GM23338 (cell line): ENCODE measurements around the gene SBK1. TPM values are rescaled to one million over a fixed set of nuclear protein-coding genes. Genes with fewer than 3 reads are reported as not detected.

Experiments used
- ATAC-seq: fragments of 200-7000 bp; cut with Tn5 transposase; 3 replicates; pipeline ENCODE4 v1.9.1; 2020
- DNase-seq: peaks from one replicate; pipeline ENCODE4 v3.0.0-alpha.2; 2015; ENCODE audit warnings: low spot score
- H2AFZ ChIP-seq: fragments of 200-600 bp; sonication (generic); 2 replicates; pipeline ENCODE4 v1.8.0; 2016; ENCODE audit warnings: antibody characterized with exemption, mild to moderate bottlenecking, moderate library complexity
- H3F3A ChIP-seq: fragments of 200-600 bp; sonication (generic); replicated peaks from 2 replicates; pipeline ENCODE4 v1.8.0; 2017; ENCODE audit warnings: antibody characterized with exemption, mixed run types, low read depth
- H3K27ac ChIP-seq: fragments of 200-600 bp; sonication (generic); 2 replicates; pipeline ENCODE4 v1.6.1; 2016; ENCODE audit warnings: low read depth
- H3K27me3 ChIP-seq: fragments of 200-600 bp; sonication (generic); 2 replicates; pipeline ENCODE4 v1.8.0; 2016; ENCODE audit warnings: mild to moderate bottlenecking, mixed run types, moderate library complexity; ENCODE audit not compliant: insufficient read depth
- H3K36me3 ChIP-seq: fragments of 200-600 bp; sonication (generic); 2 replicates; pipeline ENCODE4 v1.8.0; 2016; ENCODE audit warnings: mild to moderate bottlenecking; ENCODE audit not compliant: insufficient read depth
- H3K4me1 ChIP-seq: fragments of 200-600 bp; sonication (generic); 2 replicates; pipeline ENCODE4 v1.8.0; 2016; ENCODE audit warnings: mild to moderate bottlenecking, moderate library complexity; ENCODE audit not compliant: insufficient read depth
- H3K4me2 ChIP-seq: fragments of 200-600 bp; sonication (generic); 2 replicates; pipeline ENCODE4 v1.7.1; 2017; ENCODE audit warnings: mixed run types
- H3K4me3 ChIP-seq: fragments of 200-600 bp; sonication (generic); 2 replicates; pipeline ENCODE4 v1.6.1; 2016; ENCODE audit warnings: mixed run types
- H3K79me2 ChIP-seq: fragments of 200-600 bp; sonication (generic); replicated peaks from 2 replicates; pipeline ENCODE4 v1.8.0; 2017; ENCODE audit warnings: mild to moderate bottlenecking; ENCODE audit not compliant: insufficient read depth
- H3K9me2 ChIP-seq: fragments of 200-600 bp; sonication (generic); 2 replicates; pipeline ENCODE4 v1.8.0; 2017; ENCODE audit not compliant: insufficient read depth
- H4K20me1 ChIP-seq: fragments of 200-600 bp; sonication (generic); replicated peaks from 2 replicates; pipeline ENCODE4 v1.8.0; 2017; ENCODE audit warnings: mild to moderate bottlenecking; ENCODE audit not compliant: insufficient read depth
- H3K27ac Mint-ChIP-seq: 2 replicates; pipeline ENCODE4 v1.8.0; 2020; ENCODE audit warnings: inconsistent platforms, mild to moderate bottlenecking, moderate library complexity, mixed read lengths
- H3K27me3 Mint-ChIP-seq: 3 replicates; pipeline ENCODE4 v1.8.0; 2022; ENCODE audit warnings: low read depth, mild to moderate bottlenecking, moderate library complexity, mixed read lengths, inconsistent platforms; ENCODE audit not compliant: insufficient read depth, poor library complexity
- H3K36me3 Mint-ChIP-seq: 3 replicates; pipeline ENCODE4 v1.8.0; 2021; ENCODE audit warnings: low read depth, mild to moderate bottlenecking, inconsistent platforms, moderate library complexity, mixed read lengths
- H3K4me1 Mint-ChIP-seq: 3 replicates; pipeline ENCODE4 v1.8.0; 2020; ENCODE audit warnings: mild to moderate bottlenecking, inconsistent platforms, mixed read lengths
- H3K4me3 Mint-ChIP-seq: 3 replicates; pipeline ENCODE4 v1.8.0; 2021; ENCODE audit warnings: moderate library complexity, mild to moderate bottlenecking, inconsistent platforms, mixed read lengths
- H3K9me3 Mint-ChIP-seq: 3 replicates; pipeline ENCODE4 v1.8.0; 2020; ENCODE audit warnings: moderate library complexity, mild to moderate bottlenecking, inconsistent platforms, mixed read lengths
- CREB1 ChIP-seq: fragments of 250-450 bp; sonication (Bioruptor Pico); IDR thresholded peaks from 2 replicates; pipeline ENCODE4 v1.5.0; 2020; ENCODE audit warnings: low read depth, mild to moderate bottlenecking, moderate library complexity
- EZH2 ChIP-seq: fragments of 200-600 bp; sonication (generic); IDR thresholded peaks from one replicate; pipeline ENCODE4 v1.8.0; 2017; ENCODE audit warnings: antibody characterized with exemption, mild to moderate bottlenecking, low read depth; ENCODE audit not compliant: unreplicated experiment
- JUNB ChIP-seq: IDR thresholded peaks from one replicate; pipeline ENCODE4 v1.6.1; 2016; ENCODE audit warnings: antibody characterized with exemption; ENCODE audit not compliant: unreplicated experiment
- NANOG ChIP-seq: IDR thresholded peaks from 2 replicates; pipeline ENCODE4 v1.6.1; 2016; ENCODE audit warnings: antibody characterized with exemption, borderline replicate concordance
- STAT1 ChIP-seq: IDR thresholded peaks from one replicate; pipeline ENCODE4 v1.6.1; 2016; ENCODE audit warnings: antibody characterized with exemption; ENCODE audit not compliant: unreplicated experiment
- ZNF331 ChIP-seq: fragments of 250-450 bp; sonication (Bioruptor Pico); IDR thresholded peaks from 2 replicates; pipeline ENCODE4 v1.5.0; 2020; ENCODE audit warnings: low read depth, mild to moderate bottlenecking, moderate library complexity
- polyA plus RNA-seq: library from polyadenylated mRNA; unstranded; fragments of >200 nt; fragmentation: Nextera tagmentation; extraction: Ambion mirVana; gene quantifications from 2 replicates; pipeline ENCODE4 v1.2.1, GENCODE V29; 2016
- total RNA-seq: library from RNA; depleted of rRNA; stranded (reverse); fragments of >200 nt; shearing (Covaris generic); gene quantifications from 2 replicates; pipeline ENCODE4 v1.2.3, GENCODE V29; 2014
- TF ChIP-seq, protein P1 (sequence below): IDR thresholded peaks from one replicate; pipeline ENCODE4 v1.6.1; 2018; ENCODE audit warnings: antibody characterized with exemption; ENCODE audit not compliant: unreplicated experiment
- TF ChIP-seq, protein P2 (sequence below): IDR thresholded peaks from 2 replicates; pipeline ENCODE4 v1.6.1; 2016; ENCODE audit warnings: antibody characterized with exemption
- TF ChIP-seq, protein P3 (sequence below): fragments of 250-450 bp; sonication (Bioruptor Pico); IDR thresholded peaks from 2 replicates; pipeline ENCODE4 v1.5.0; 2020; ENCODE audit warnings: mild to moderate bottlenecking, moderate library complexity

The SBK1 gene
- total and polyA plus RNA-seq, 2 experiments from 2014 or later = 23.9 to 68.1 TPM

DNA sequence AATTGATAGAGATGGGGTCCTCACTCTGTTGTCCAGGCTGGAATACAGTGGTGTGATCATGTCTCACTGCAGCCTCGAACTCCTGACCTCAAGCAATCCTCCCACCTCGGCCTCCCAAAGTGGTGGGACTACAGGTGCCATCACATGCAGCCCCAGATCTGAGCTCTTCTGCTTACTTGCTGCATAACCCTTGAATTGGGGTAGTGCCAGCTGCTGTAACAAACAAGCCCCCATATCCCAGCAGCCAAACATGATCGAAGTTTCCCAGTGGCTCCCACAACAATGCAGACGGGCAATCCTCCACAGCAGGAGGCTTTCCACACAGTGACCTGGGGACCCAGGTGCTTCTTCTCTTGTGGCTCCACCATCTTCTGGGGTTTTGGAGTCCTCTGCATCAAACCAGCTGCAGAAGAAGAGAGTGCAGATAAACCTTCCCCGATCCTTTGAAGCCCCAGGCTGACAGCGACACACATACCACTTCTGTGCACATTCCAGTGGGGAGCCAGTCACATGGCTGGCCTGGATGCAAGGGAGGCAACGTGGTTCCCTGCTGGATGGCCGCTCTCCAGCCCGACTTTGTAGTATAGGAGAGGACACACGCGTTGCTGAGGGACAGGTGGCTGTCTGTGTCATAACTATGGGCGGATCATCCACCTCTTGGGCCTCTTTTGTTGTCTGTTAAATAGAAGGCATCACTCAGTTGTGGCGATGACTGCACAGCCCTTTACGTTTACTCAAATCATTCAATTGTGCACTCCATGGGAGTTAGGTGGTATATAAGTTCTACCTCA is 16.7 kb downstream of the SBK1 start (continued):
- TF ChIP-seq, protein P1, sequence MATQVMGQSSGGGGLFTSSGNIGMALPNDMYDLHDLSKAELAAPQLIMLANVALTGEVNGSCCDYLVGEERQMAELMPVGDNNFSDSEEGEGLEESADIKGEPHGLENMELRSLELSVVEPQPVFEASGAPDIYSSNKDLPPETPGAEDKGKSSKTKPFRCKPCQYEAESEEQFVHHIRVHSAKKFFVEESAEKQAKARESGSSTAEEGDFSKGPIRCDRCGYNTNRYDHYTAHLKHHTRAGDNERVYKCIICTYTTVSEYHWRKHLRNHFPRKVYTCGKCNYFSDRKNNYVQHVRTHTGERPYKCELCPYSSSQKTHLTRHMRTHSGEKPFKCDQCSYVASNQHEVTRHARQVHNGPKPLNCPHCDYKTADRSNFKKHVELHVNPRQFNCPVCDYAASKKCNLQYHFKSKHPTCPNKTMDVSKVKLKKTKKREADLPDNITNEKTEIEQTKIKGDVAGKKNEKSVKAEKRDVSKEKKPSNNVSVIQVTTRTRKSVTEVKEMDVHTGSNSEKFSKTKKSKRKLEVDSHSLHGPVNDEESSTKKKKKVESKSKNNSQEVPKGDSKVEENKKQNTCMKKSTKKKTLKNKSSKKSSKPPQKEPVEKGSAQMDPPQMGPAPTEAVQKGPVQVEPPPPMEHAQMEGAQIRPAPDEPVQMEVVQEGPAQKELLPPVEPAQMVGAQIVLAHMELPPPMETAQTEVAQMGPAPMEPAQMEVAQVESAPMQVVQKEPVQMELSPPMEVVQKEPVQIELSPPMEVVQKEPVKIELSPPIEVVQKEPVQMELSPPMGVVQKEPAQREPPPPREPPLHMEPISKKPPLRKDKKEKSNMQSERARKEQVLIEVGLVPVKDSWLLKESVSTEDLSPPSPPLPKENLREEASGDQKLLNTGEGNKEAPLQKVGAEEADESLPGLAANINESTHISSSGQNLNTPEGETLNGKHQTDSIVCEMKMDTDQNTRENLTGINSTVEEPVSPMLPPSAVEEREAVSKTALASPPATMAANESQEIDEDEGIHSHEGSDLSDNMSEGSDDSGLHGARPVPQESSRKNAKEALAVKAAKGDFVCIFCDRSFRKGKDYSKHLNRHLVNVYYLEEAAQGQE = no peak
- no peak for TF ChIP-seq CREB1
- TF ChIP-seq, protein P2, sequence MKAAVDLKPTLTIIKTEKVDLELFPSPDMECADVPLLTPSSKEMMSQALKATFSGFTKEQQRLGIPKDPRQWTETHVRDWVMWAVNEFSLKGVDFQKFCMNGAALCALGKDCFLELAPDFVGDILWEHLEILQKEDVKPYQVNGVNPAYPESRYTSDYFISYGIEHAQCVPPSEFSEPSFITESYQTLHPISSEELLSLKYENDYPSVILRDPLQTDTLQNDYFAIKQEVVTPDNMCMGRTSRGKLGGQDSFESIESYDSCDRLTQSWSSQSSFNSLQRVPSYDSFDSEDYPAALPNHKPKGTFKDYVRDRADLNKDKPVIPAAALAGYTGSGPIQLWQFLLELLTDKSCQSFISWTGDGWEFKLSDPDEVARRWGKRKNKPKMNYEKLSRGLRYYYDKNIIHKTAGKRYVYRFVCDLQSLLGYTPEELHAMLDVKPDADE = no peak

DNA sequence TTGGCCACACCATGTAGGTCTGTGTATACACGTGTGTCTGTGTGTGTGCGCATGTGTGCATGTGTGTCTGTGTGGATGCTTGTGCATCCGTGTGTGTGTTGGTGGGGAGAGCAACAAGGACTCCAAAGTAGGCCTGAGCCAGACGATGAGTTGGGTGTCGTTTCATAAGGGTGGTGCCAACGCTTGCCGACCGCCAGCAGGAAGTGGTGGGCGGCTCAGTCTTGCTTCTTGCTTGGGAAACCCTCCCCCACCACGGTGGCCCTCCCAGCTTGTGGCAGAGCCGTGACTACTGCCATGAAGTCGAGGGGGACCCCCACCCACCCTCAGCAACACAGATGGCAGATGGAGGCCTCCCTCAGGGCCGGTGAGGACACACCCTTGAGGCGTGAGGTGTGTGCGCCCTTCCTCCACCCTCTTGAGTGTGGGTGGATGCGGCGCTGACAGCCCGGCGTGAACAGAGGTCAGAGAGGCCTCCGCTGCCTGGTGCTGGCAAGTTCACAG is 17.5 kb downstream of the SBK1 start:
- ATAC-seq (no peak), DNase-seq (no peak)
- peaks cover 8% of the 10 kb centered on the region; the same call in 1 of the 2 replicates for H4K20me1 ChIP-seq
- H3F3A ChIP-seq = no peaks in the 10 kb centered on the region
- H3K4me3 ChIP-seq = no peak overlapping the region
- H3K27me3 ChIP-seq = no peaks in the 10 kb centered on the region
- no peaks in the 10 kb centered on the region for H3K36me3 ChIP-seq
- no peak overlapping the region for H3K27ac ChIP-seq
- no peak overlapping the region for H2AFZ ChIP-seq
- Mint-ChIP-seq H3K27ac (no peak overlapping the region), H3K27me3 (peaks cover 7% of the 10 kb centered on the region), H3K9me3 (no peaks in the 10 kb centered on the region; the same call in 2 of the 3 replicates), H3K4me3 (no peak overlapping the region), H3K36me3 (peaks cover 43% of the 10 kb centered on the region), H3K4me1 (no peaks in the 10 kb centered on the region; the same call in 2 of the 3 replicates)
- peaks cover 43% of the 10 kb centered on the region for H3K79me2 ChIP-seq
- H3K9me2 ChIP-seq = no peaks in the 10 kb centered on the region
- H3K4me2 ChIP-seq = no peak overlapping the region
- H3K4me1 ChIP-seq = no peaks in the 10 kb centered on the region
- TF ChIP-seq ZNF331 (no peak), CREB1 (no peak), NANOG (no peak), EZH2 (no peak), JUNB (no peak), STAT1 (no peak)
- TF ChIP-seq, protein P3, sequence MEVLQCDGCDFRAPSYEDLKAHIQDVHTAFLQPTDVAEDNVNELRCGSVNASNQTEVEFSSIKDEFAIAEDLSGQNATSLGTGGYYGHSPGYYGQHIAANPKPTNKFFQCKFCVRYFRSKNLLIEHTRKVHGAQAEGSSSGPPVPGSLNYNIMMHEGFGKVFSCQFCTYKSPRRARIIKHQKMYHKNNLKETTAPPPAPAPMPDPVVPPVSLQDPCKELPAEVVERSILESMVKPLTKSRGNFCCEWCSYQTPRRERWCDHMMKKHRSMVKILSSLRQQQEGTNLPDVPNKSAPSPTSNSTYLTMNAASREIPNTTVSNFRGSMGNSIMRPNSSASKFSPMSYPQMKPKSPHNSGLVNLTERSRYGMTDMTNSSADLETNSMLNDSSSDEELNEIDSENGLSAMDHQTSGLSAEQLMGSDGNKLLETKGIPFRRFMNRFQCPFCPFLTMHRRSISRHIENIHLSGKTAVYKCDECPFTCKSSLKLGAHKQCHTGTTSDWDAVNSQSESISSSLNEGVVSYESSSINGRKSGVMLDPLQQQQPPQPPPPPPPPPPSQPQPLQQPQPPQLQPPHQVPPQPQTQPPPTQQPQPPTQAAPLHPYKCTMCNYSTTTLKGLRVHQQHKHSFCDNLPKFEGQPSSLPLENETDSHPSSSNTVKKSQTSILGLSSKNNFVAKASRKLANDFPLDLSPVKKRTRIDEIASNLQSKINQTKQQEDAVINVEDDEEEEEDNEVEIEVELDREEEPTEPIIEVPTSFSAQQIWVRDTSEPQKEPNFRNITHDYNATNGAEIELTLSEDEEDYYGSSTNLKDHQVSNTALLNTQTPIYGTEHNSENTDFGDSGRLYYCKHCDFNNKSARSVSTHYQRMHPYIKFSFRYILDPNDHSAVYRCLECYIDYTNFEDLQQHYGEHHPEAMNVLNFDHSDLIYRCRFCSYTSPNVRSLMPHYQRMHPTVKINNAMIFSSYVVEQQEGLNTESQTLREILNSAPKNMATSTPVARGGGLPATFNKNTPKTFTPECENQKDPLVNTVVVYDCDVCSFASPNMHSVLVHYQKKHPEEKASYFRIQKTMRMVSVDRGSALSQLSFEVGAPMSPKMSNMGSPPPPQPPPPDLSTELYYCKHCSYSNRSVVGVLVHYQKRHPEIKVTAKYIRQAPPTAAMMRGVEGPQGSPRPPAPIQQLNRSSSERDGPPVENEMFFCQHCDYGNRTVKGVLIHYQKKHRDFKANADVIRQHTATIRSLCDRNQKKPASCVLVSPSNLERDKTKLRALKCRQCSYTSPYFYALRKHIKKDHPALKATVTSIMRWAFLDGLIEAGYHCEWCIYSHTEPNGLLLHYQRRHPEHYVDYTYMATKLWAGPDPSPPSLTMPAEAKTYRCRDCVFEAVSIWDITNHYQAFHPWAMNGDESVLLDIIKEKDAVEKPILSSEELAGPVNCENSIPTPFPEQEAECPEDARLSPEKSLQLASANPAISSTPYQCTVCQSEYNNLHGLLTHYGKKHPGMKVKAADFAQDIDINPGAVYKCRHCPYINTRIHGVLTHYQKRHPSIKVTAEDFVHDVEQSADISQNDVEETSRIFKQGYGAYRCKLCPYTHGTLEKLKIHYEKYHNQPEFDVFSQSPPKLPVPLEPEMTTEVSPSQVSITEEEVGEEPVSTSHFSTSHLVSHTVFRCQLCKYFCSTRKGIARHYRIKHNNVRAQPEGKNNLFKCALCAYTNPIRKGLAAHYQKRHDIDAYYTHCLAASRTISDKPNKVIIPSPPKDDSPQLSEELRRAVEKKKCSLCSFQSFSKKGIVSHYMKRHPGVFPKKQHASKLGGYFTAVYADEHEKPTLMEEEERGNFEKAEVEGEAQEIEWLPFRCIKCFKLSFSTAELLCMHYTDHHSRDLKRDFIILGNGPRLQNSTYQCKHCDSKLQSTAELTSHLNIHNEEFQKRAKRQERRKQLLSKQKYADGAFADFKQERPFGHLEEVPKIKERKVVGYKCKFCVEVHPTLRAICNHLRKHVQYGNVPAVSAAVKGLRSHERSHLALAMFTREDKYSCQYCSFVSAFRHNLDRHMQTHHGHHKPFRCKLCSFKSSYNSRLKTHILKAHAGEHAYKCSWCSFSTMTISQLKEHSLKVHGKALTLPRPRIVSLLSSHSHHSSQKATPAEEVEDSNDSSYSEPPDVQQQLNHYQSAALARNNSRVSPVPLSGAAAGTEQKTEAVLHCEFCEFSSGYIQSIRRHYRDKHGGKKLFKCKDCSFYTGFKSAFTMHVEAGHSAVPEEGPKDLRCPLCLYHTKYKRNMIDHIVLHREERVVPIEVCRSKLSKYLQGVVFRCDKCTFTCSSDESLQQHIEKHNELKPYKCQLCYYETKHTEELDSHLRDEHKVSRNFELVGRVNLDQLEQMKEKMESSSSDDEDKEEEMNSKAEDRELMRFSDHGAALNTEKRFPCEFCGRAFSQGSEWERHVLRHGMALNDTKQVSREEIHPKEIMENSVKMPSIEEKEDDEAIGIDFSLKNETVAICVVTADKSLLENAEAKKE (CRISPR knock-in tag) = no peak
- TF ChIP-seq, protein P1 = no peak
